OCI-LY7 (cell line): ENCODE results near the gene TNFRSF17. TPM values are rescaled to one million over a fixed set of nuclear protein-coding genes. Genes with fewer than 3 reads are reported as not detected.

Experiments used
- BruUV-seq: library from RNA; stranded (reverse); fragments of 400-500 nt; replicated peaks from 2 replicates; lab custom pipeline; 2021; lab: Mats Ljungman, UMichigan
- CTCF ChIA-PET: fragments of 300-600 bp; sonication (Branson Sonifier 250); formaldehyde crosslinking; loops from one replicate; lab custom pipeline; 2022; ENCODE audit warnings: antibody characterized with exemption; ENCODE audit not compliant: unreplicated experiment; lab: Charles Lee
- POLR2A ChIA-PET: fragments of 300-600 bp; sonication (Branson Sonifier 250); formaldehyde crosslinking; loops from one replicate; lab custom pipeline; 2022; ENCODE audit warnings: antibody characterized with exemption; lab: Charles Lee
- DNase-seq: peaks from one replicate; pipeline ENCODE4 v3.0.0-alpha.2; 2015; ENCODE audit warnings: low spot score
- H2AFZ ChIP-seq: fragments of 200-600 bp; sonication (generic), shearing (Covaris generic); 2 replicates; pipeline ENCODE4 v1.6.1; 2014; ENCODE audit warnings: mild to moderate bottlenecking, antibody characterized with exemption, low read length, moderate library complexity
- H3K27ac ChIP-seq: fragments of 200-600 bp; sonication (generic); 2 replicates; pipeline ENCODE4 v1.5.1; 2014; ENCODE audit warnings: mixed run types, low read depth, mild to moderate bottlenecking, moderate library complexity, low read length, inconsistent platforms; ENCODE audit not compliant: poor library complexity, severe bottlenecking
- H3K36me3 ChIP-seq: fragments of 200-600 bp; sonication (generic); 2 replicates; pipeline ENCODE4 v1.6.1; 2014; ENCODE audit warnings: mild to moderate bottlenecking, antibody characterized with exemption, low read length, moderate library complexity, mixed read lengths; ENCODE audit not compliant: insufficient read depth
- H3K4me1 ChIP-seq: fragments of 200-600 bp; sonication (generic); 2 replicates; pipeline ENCODE4 v1.5.1; 2014; ENCODE audit warnings: mild to moderate bottlenecking, low read length; ENCODE audit not compliant: insufficient read depth, poor library complexity, severe bottlenecking
- H3K4me2 ChIP-seq: fragments of 200-600 bp; sonication (generic); 2 replicates; pipeline ENCODE4 v1.6.1; 2014; ENCODE audit warnings: mild to moderate bottlenecking, low read length
- H3K4me3 ChIP-seq: fragments of 200-600 bp; sonication (generic); 2 replicates; pipeline ENCODE4 v1.5.1; 2014; ENCODE audit warnings: mild to moderate bottlenecking, low read depth, low read length; ENCODE audit not compliant: poor library complexity, severe bottlenecking
- H3K79me2 ChIP-seq: fragments of 200-600 bp; sonication (generic); 2 replicates; pipeline ENCODE4 v1.6.1; 2016; ENCODE audit warnings: low read depth, mild to moderate bottlenecking, low read length, moderate library complexity, mixed read lengths; ENCODE audit not compliant: insufficient read depth
- H3K9me2 ChIP-seq: fragments of 200-600 bp; sonication (generic); 2 replicates; pipeline ENCODE4 v1.6.1; 2016; ENCODE audit warnings: mild to moderate bottlenecking, low read length, mixed read lengths; ENCODE audit not compliant: insufficient read depth
- H3K9me3 ChIP-seq: fragments of 200-600 bp; sonication (generic); 2 replicates; pipeline ENCODE4 v1.6.1; 2014; ENCODE audit warnings: mild to moderate bottlenecking, mixed run types, low read length, mixed read lengths
- H4K20me1 ChIP-seq: fragments of 200-600 bp; sonication (generic); 2 replicates; pipeline ENCODE4 v1.6.1; 2014; ENCODE audit warnings: mild to moderate bottlenecking, antibody characterized with exemption, low read length, moderate library complexity, mixed read lengths; ENCODE audit not compliant: insufficient read depth
- EZH2phosphoT487 ChIP-seq: fragments of 200-600 bp; sonication (generic); IDR thresholded peaks from 2 replicates; pipeline ENCODE4 v1.6.1; 2018; ENCODE audit warnings: low read depth, borderline replicate concordance, mild to moderate bottlenecking, mixed run types, antibody characterized with exemption, low read length, moderate library complexity, mixed read lengths
- intact Hi-C: fragments of 100-400 bp; cut with micrococcal nuclease; formaldehyde crosslinking; loops from one replicate; pipeline ENCODE4 v1.10.0; 2022; ENCODE audit not compliant: unreplicated experiment
- total RNA-seq, 2 experiments: library from RNA; depleted of rRNA in 1 of 2; stranded (reverse); fragments of >200 nt in 1 of 2; shearing (Covaris generic) in 1 of 2; gene quantifications; 2 replicates each; pipeline ENCODE4 v1.2.3, GENCODE V29; 2014 to 2022
- TF ChIP-seq, protein P1 (sequence below): fragments of 200-600 bp; sonication (generic); conservative IDR thresholded peaks from 2 replicates; pipeline ENCODE4 v1.5.1; 2014; ENCODE audit warnings: mild to moderate bottlenecking, antibody characterized with exemption, low read length, moderate library complexity, mixed read lengths

The TNFRSF17 gene
- total RNA-seq, 2 experiments from 2014 or later: 33.6 to 58.2 TPM

DNA sequence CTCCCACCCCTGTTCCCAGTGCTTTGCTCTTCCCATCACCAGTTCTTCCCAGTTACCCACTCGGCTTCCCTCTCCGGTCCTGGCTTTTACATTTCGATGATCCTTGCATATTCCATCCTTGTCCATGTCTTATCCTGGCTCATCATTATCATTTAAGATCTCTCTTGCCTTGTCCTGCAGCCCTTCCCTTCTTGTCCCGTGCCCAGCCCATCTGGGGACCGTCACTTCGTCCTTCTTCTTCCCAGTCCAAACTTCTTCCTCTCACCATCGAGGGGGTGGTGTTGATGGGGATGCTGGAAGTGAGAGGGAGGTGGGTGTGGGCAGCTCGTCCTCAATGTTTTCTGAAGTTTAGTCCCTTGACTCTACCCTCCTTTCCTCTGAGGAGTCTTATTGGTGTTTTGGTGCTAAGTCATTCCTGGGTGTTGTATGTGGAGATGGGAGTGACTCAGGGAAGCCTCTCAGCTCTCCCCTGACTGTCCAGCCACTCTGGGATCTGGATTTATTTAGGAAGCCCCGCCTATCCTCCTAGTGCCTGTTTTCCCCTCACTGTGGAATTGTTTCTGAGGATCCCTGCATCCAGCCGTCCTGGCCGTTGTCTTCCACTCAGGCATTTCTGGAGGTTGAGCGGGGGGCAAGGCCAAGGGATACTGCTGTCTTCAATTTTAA, 12.5 kb downstream of the TNFRSF17 start:
- Histone ChIP-seq H3K9me2 (no peaks in the 10 kb centered on the region), H3K4me3 (peak overlapping the region; percentile 98), H3K27ac (no peak overlapping the region), H3K4me2 (peak overlapping the region; percentile 88), H2AFZ (no peak overlapping the region; the same call in 1 of the 2 replicates), H3K4me1 (peaks cover 46% of the 10 kb centered on the region), H3K9me3 (no peaks in the 10 kb centered on the region), H4K20me1 (no peaks in the 10 kb centered on the region), H3K36me3 (no peaks in the 10 kb centered on the region), H3K79me2 (peaks cover 34% of the 10 kb centered on the region; the same call in 1 of the 2 replicates)
- no peak for TF ChIP-seq EZH2phosphoT487
- ChIA-PET POLR2A (interaction anchor here (0.5 to 3.1 kb wide), 7 partner anchors 9 to 1402 kb away, joined by 3 to 32 read pairs (median 4); partner anchors contain the start of gene TNFRSF17), CTCF (interaction anchor here (1.2 to 1.7 kb wide), 3 partner anchors 9 to 56 kb away, joined by 3 to 5 read pairs (median 4); partner anchors contain the start of gene TNFRSF17)
- no TSS peak for BruUV-seq
- intact Hi-C loops: no loop called here
- DNase-seq: no peak

DNA sequence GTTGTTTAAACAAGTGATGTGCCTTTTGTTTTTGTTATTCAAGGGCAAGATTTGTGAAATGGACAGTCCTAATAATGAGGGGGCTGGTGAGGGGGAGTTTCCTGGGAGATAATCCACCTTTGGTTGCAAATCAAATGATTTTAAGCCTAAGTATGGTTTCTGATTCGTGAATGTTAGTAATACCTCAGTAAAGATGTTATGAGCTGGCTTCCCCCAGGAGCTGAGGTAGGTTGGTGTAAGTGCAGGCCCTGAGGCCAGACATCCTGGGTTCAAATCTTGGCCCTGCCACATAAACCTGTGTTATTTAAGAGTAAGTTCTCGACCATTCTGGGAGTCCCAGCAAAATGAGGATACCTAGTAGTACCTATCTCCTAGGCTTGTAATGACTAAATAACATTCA, 13.1 kb downstream of the TNFRSF17 start:
- Histone ChIP-seq H3K36me3 (no peaks in the 10 kb centered on the region), H4K20me1 (no peaks in the 10 kb centered on the region), H2AFZ (no peak overlapping the region; the same call in 1 of the 2 replicates), H3K9me3 (no peaks in the 10 kb centered on the region), H3K79me2 (peaks cover 34% of the 10 kb centered on the region; the same call in 1 of the 2 replicates), H3K4me1 (peaks cover 46% of the 10 kb centered on the region), H3K9me2 (no peaks in the 10 kb centered on the region), H3K4me3 (peak overlapping the region; percentile 98), H3K27ac (peak overlapping the region; percentile 3), H3K4me2 (peak overlapping the region; percentile 88)
- DNase-seq: peak; percentile 27
- intact Hi-C loops: no loop called here
- TSS peak; percentile 38 for BruUV-seq
- TF ChIP-seq, protein P1, sequence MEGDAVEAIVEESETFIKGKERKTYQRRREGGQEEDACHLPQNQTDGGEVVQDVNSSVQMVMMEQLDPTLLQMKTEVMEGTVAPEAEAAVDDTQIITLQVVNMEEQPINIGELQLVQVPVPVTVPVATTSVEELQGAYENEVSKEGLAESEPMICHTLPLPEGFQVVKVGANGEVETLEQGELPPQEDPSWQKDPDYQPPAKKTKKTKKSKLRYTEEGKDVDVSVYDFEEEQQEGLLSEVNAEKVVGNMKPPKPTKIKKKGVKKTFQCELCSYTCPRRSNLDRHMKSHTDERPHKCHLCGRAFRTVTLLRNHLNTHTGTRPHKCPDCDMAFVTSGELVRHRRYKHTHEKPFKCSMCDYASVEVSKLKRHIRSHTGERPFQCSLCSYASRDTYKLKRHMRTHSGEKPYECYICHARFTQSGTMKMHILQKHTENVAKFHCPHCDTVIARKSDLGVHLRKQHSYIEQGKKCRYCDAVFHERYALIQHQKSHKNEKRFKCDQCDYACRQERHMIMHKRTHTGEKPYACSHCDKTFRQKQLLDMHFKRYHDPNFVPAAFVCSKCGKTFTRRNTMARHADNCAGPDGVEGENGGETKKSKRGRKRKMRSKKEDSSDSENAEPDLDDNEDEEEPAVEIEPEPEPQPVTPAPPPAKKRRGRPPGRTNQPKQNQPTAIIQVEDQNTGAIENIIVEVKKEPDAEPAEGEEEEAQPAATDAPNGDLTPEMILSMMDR: no peak
- no peak for TF ChIP-seq EZH2phosphoT487
- CTCF ChIA-PET: interaction anchor here (1.7 kb wide), 1 partner anchor 13 kb away, joined by 5 read pairs; the partner anchor contains the start of gene TNFRSF17
- POLR2A ChIA-PET: interaction anchor here (0.8 to 3.1 kb wide), 7 partner anchors 10 to 196 kb away, joined by 3 to 32 read pairs (median 4); partner anchors contain the start of gene TNFRSF17

DNA sequence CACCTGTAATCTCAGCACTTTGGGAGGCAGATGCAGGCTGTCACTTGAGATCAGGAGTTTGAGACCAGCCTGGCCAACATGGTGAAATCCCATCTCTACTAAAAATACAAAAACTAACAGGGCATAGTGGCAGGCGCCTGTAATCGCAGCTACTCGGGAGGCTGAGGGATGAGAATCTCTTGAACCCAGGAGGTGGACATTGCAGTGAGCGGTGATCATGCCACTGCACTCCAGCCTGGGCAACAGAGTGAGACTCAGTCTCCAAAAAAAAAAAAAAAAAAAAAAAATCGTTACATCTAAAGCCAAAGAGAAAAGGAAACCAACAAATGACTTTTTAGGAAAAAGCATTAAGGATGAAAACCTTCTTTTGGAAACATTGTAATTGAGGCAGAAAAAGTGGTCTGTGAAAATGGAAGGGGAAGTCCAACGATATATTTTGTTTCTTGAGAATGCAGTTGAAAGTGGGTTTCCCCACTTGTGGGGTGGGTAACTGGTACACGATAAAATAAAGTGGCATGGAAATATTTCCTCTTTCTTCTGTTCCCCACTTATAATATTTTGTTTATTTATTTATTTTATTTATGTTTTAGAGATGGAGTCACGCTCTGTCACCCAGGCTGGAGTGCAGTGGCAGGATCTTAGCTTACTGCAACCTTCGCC, 14.1 kb downstream of the TNFRSF17 start:
- CTCF ChIA-PET: no interaction called here
- peak overlapping the region; percentile 88; the same call in 1 of the 2 replicates for H3K4me2 ChIP-seq
- H3K79me2 ChIP-seq: peaks cover 34% of the 10 kb centered on the region; the same call in 1 of the 2 replicates
- peaks cover 46% of the 10 kb centered on the region for H3K4me1 ChIP-seq
- H3K36me3 ChIP-seq: no peaks in the 10 kb centered on the region
- H3K4me3 ChIP-seq: no peak overlapping the region
- BruUV-seq: no TSS peak
- H2AFZ ChIP-seq: no peak overlapping the region
- POLR2A ChIA-PET: interaction anchor here (0.8 to 3.1 kb wide), 5 partner anchors 9 to 195 kb away, joined by 3 to 32 read pairs (median 3); partner anchors contain the start of gene TNFRSF17
- no peak overlapping the region for H3K27ac ChIP-seq
- no peak for DNase-seq
- intact Hi-C loops: no loop called here
- H4K20me1 ChIP-seq: no peaks in the 10 kb centered on the region
- no peaks in the 10 kb centered on the region for H3K9me3 ChIP-seq
- H3K9me2 ChIP-seq: no peaks in the 10 kb centered on the region
- no peak for TF ChIP-seq EZH2phosphoT487
- TF ChIP-seq, protein P1: no peak
